Measurements from ENCODE around the gene CRABP2. TPM values are rescaled to one million over a fixed set of nuclear protein-coding genes. Genes with fewer than 3 reads are reported as not detected.

The CRABP2 gene
- total and polyA plus RNA-seq, 2 of the 13 experiments (the other 11 are each of a cell fraction or from before 2014, with no cell fraction given), result 0.40 to 0.60 TPM

GRCh38 chr1:156659988-156660751 is 45.2 kb downstream of the CRABP2 start (continued):
- TF ChIP-seq SUZ12 (IDR thresholded peaks at IDR 0.05; ENCODE audit: low read depth, low read length), result no peak
- 0 out of 2 replicates have a peak, but pooled peaks have one; percentile 61 for TF ChIP-seq BATF2 (CRISPR knock-in tag; IDR thresholded peaks at IDR 0.05)
- peak; percentile 68 for TF ChIP-seq JARID2 (CRISPR knock-in tag; IDR thresholded peaks at IDR 0.05; ENCODE audit: insufficient replicate concordance)
- no peak for TF ChIP-seq SIX4 (CRISPR knock-in tag; IDR thresholded peaks at IDR 0.05)
- peak; percentile 93 for TF ChIP-seq MNT (IDR thresholded peaks at IDR 0.05)
- TF ChIP-seq ZMYM4 (CRISPR knock-in tag; IDR thresholded peaks at IDR 0.05), result no peak; the same call in 1 of the 2 replicates
- TF ChIP-seq SMAD9 (CRISPR knock-in tag; IDR thresholded peaks at IDR 0.05), result no peak
- TF ChIP-seq ZNF513 (CRISPR knock-in tag; conservative IDR thresholded peaks at IDR 0.05), result no peak
- peak; percentile 9 for TF ChIP-seq SKI (IDR thresholded peaks at IDR 0.05; ENCODE audit: partially characterized antibody)
- no peak for TF ChIP-seq HNRNPUL1 (IDR thresholded peaks at IDR 0.05; ENCODE audit: low read depth, low read length)
- no peak for TF ChIP-seq RARG (CRISPR knock-in tag; IDR thresholded peaks at IDR 0.05; ENCODE audit: low read depth)
- TF ChIP-seq KLF11 (CRISPR knock-in tag; IDR thresholded peaks at IDR 0.05), result peak; percentile 42; the same call in 1 of the 2 replicates
- TF ChIP-seq POGZ (CRISPR knock-in tag; IDR thresholded peaks at IDR 0.05), result peak; percentile 57
- no peak for TF ChIP-seq TEAD2 (CRISPR knock-in tag; IDR thresholded peaks at IDR 0.05)
- no peak for TF ChIP-seq ZEB1 (IDR thresholded peaks at IDR 0.05; ENCODE audit: insufficient replicate concordance, low read depth)
- peak; percentile 71 for TF ChIP-seq MIER2 (CRISPR knock-in tag; IDR thresholded peaks at IDR 0.05)
- TF ChIP-seq ZNF674 (CRISPR knock-in tag; IDR thresholded peaks at IDR 0.05; ENCODE audit: low read depth), result 0 out of 2 replicates have a peak, but pooled peaks have one; percentile 65
- TF ChIP-seq HOXA9 (CRISPR knock-in tag; IDR thresholded peaks at IDR 0.05; ENCODE audit: borderline replicate concordance), result no peak
- peak; percentile 77 for TF ChIP-seq SALL1 (CRISPR knock-in tag; IDR thresholded peaks at IDR 0.05)
- TF ChIP-seq STAT5B (CRISPR knock-in tag; IDR thresholded peaks at IDR 0.05), result no peak
- peak; percentile 65 for TF ChIP-seq POLR2G (IDR thresholded peaks at IDR 0.05; ENCODE audit: low read depth, low read length)
- TF ChIP-seq ZNF34 (CRISPR knock-in tag; IDR thresholded peaks at IDR 0.05; ENCODE audit: borderline replicate concordance), result no peak
- no peak for TF ChIP-seq ZKSCAN5 (CRISPR knock-in tag; IDR thresholded peaks at IDR 0.05)
- TF ChIP-seq ZNF775 (CRISPR knock-in tag; IDR thresholded peaks at IDR 0.05; ENCODE audit: borderline replicate concordance), result no peak
- no peak for TF ChIP-seq MYNN (CRISPR knock-in tag; IDR thresholded peaks at IDR 0.05; ENCODE audit: low read depth)
- TF ChIP-seq ZNF275 (CRISPR knock-in tag; IDR thresholded peaks at IDR 0.05; ENCODE audit: borderline replicate concordance), result peak; percentile 75; the same call in 1 of the 2 replicates
